GM12864 (cell line): ENCODE measurements around the gene FKBP10.

Experiments
- DNase-seq: peaks from one replicate; pipeline ENCODE4 v3.0.0-alpha.2; 2011; ENCODE audit warnings: low read depth
- H3K4me3 ChIP-seq: 2 replicates; pipeline ENCODE4 v1.5.1; 2011; ENCODE audit warnings: mild to moderate bottlenecking, low read depth, low read length, control low read depth
- TF ChIP-seq, protein P1 (sequence below): IDR thresholded peaks from 2 replicates; pipeline ENCODE4 v1.5.1; 2011; ENCODE audit warnings: low read depth, mild to moderate bottlenecking, moderate library complexity, low read length, control low read depth, inconsistent platforms; ENCODE audit errors: missing control alignments

The FKBP10 gene

DNA sequence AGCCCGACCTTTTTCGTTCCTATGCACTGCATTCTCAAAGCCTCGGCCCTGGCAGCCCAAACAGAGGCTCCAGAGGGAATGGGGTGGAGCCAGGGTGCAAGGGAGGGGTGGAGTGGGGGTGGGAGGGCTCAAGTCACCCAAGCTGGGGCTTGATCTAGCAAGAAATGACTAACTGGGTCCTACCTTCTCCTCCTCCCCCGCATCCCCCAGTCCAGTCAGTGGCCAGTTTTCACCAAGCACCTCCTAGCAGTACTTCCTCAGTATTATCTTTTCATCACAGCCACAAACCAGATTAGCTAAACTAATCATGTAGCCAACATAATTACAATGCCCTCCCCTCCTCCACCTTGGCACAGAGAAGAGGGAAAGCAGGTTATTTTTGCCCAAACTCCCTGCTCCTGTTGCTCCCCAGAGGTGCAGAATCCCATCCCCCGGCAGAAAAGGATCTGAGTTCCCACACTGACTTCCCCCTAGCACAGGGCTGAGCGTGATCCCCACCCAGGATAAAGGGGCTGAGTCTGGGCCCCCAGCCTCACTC is 28.5 kb upstream of the FKBP10 start:
- H3K4me3 ChIP-seq: no peak overlapping the region
- DNase-seq: no peak
- TF ChIP-seq, protein P1, sequence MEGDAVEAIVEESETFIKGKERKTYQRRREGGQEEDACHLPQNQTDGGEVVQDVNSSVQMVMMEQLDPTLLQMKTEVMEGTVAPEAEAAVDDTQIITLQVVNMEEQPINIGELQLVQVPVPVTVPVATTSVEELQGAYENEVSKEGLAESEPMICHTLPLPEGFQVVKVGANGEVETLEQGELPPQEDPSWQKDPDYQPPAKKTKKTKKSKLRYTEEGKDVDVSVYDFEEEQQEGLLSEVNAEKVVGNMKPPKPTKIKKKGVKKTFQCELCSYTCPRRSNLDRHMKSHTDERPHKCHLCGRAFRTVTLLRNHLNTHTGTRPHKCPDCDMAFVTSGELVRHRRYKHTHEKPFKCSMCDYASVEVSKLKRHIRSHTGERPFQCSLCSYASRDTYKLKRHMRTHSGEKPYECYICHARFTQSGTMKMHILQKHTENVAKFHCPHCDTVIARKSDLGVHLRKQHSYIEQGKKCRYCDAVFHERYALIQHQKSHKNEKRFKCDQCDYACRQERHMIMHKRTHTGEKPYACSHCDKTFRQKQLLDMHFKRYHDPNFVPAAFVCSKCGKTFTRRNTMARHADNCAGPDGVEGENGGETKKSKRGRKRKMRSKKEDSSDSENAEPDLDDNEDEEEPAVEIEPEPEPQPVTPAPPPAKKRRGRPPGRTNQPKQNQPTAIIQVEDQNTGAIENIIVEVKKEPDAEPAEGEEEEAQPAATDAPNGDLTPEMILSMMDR: no peak

DNA sequence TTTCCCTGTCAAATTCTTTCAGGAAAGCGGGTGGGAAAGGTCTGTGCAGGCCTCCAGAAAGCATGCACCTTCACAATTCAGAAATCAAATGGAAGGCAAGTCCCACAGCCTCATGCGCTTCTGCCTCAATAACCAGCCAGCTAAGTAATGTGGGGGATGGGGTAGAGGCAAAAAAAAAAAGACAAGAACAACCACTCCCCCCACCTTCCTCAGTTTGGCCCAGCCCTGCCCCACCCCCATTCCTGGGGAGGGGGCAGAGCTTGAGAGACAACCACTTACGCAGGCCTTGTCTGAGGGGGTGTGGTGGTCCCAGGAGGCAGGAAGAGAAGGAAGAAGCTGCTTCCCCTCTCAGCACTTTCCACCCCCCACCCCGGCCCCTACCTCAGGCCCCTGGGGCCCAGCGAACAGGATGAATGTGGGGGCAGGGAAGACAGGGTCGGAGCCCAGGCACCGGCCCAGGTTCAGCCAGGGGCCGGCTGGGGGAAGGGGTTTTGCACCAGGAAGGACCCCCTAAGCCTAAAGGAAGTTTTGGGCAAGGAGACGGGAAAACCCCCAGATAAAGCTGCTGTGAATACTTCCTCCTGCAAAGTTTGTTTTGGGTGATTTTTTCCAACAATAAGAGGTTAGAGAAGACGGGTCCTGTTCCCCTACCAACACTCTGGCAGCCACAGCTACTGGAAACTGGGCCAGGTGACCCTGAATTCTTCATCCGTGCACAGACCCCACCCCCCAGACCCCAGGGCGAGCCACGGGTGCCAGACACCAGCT is 27.5 kb upstream of the FKBP10 start:
- TF ChIP-seq, protein P1: no peak
- H3K4me3 ChIP-seq: no peak overlapping the region
- no peak for DNase-seq

DNA sequence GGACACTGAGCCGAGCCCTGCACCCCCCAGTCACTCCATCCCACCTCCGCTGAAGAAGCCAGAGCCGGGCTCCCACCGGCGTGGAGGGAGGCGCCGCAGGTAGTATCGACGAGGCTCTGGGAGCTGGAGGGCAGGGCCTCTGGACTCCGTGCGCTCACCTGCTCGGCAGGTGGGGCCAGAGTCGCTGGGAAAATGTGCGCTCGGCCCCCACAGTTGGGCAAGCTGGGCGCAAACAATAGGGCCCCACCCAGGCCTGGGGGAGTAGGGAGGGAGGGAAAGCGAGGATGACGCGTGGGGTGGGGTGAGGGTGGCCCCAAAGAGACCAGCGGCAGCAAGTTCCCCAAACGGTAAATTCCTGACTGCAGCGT is 27.0 kb upstream of the FKBP10 start:
- DNase-seq: no peak
- TF ChIP-seq, protein P1: no peak
- H3K4me3 ChIP-seq: peak overlapping the region; percentile 50

DNA sequence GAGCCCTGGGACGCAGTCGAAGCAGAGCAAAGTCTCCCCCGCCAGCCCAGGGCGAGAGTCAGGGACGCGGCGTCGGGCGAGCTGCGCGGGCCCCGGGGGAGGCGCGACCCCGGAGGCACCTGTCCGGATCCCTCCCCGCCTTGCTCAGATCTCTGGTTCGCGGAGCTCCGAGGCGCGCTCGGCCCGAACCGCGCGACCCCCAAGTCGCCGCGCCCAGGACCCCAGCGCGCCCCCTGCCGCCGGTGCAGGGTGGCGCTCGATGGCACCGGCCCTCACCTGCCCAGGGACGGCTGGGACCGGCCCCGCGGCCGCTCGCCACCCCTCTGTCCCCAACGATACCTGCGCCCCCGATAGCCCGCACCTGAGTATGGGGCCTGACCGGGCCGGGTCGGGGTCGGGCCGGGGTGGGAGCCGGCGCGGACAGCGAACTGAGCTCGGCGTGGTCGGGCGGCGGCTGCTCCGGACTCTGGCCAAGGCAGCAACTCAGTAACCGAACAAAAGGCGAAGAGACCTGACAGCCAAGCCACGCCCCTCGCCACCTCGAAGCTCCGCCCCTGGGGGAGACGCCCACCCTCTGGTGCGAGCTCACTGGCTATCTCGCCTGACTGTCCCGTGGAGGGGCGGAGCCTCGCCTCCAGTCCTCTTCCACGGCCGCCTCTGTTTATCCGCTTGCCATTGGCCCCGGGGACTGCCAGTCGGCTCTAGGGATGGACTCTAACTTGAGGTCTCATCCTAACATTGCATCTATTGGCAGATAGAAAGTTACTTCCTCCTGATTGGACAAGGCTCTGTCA is 26.4 kb upstream of the FKBP10 start, which contains the start of gene JUP:
JUP (minus strand) TSS at position 485 of the 794 bp plus-strand sequence. CDS start 14,857 bp downstream, outside the sequence.
- DNase-seq: peak; percentile 89
- peak within 1 kb of the TSS; percentile 50 for H3K4me3 ChIP-seq
- TF ChIP-seq, protein P1: peak; percentile 48

DNA sequence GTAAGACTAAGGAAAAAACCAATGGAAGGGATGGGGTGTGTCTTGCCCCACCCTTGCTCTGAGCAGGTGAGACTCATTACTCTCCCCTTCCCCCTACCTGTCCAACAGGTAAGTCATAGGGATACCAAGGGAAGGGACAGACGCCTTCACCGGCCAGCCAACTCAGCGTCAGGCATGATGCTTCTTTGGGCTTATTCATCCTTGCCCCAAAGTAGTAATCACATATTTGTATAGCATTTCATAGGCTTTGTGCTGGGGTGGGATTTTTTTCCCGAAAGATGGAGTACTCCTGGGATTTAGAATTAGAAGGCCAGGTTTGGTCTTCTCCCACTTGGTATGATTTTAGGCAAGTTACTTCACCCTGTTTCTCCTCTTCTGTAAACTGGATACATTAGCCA is 25.8 kb upstream of the FKBP10 start:
- DNase-seq: no peak
- TF ChIP-seq, protein P1: no peak
- no peak overlapping the region for H3K4me3 ChIP-seq

DNA sequence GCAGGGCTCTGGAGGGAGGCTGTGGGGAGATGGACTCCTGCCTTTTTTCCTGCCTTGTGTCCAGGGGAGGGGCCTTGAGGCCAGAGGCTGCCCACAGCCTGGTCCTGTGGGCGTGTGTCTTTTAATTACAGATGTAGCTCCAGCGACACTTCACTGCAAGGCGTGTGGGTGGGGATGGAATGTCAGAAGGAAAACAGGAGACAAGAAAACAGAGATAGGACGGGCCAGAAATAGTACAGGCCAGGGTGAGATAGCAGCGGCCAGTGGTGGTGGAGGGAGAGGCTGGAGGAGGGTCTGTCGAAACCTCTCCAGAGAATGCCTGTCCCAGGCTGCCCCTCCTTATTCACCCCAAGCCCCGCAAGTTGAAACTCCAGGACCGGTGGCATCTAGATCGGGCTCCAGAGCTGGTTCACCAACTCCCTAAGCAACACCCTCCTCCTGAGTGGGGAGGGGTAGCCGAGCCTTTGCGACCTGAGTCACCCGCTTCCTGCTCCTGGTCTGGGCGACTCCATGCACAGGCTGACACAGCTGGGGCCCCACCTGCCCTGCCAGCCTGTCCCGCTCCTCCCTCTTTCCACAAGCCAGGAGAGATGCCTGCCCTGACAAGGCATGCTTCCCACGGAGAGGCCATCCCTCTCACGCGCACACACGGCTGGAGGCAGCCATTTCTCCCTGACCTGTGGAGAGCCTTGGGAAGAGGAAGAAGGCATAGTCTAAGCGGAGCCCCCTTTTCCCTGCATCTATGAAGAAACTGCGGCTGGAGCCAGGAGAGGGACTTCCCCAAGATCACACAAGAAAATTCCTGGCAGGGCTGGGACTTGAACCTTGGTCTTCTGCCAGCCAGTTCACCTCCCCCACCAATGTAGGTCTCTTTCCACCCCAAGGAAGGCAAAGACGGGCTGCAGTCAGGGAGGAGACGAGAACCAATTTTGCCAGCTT is 19.7 kb upstream of the FKBP10 start:
- no peak overlapping the region for H3K4me3 ChIP-seq
- no peak for DNase-seq
- TF ChIP-seq, protein P1: no peak
